GM12873 (cell line): ENCODE data around the gene CNIH3.

Source experiments
- TF ChIP-seq, protein P1 (sequence below): IDR thresholded peaks from 2 replicates; pipeline ENCODE4 v1.5.1; 2012; ENCODE audit warnings: low read depth, mild to moderate bottlenecking, moderate library complexity, low read length, control low read depth; ENCODE audit not compliant: insufficient read depth; ENCODE audit errors: missing control alignments

CNIH3 gene

DNA sequence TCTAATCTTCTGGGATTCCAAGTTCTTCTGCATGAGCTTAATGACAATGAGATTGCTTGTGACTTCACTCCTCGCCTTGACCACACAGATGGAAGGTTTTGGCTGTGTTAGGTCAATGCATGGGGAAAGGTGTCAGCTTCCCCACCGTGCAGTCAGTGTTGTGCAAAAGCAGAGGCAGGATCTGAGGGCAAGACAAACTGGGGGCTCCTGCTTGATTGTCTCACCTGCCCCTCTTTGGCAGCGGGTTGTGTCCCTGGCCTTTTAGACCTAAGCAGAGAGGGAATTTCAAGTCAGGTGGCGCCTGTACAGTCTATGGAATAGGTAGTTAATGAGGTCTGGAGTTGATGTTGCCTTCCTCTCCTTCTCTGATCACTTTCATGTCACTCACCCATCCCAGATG lies 150.1 kb downstream of the CNIH3 start:
- TF ChIP-seq, protein P1, sequence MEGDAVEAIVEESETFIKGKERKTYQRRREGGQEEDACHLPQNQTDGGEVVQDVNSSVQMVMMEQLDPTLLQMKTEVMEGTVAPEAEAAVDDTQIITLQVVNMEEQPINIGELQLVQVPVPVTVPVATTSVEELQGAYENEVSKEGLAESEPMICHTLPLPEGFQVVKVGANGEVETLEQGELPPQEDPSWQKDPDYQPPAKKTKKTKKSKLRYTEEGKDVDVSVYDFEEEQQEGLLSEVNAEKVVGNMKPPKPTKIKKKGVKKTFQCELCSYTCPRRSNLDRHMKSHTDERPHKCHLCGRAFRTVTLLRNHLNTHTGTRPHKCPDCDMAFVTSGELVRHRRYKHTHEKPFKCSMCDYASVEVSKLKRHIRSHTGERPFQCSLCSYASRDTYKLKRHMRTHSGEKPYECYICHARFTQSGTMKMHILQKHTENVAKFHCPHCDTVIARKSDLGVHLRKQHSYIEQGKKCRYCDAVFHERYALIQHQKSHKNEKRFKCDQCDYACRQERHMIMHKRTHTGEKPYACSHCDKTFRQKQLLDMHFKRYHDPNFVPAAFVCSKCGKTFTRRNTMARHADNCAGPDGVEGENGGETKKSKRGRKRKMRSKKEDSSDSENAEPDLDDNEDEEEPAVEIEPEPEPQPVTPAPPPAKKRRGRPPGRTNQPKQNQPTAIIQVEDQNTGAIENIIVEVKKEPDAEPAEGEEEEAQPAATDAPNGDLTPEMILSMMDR: no peak

DNA sequence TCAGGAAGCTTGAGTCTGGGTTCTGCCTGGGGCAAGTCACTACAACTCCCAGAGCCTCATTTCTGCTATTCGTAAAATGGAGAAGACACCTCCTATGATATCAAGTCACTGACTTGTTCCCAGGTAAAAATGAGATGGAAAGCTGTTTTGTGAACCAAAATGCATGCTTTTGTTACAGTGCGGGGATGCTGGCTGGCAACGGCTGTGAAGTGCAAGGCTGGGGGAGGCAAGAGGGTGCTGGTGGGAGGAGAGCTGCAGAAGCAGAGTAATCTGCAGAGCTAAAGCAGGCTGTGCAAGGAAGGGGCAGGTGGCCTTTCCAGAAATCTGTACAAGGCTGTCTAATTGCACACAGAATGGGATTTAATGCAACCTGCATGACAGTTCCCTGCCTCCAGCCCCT lies 150.9 kb downstream of the CNIH3 start:
- TF ChIP-seq, protein P1: no peak

DNA sequence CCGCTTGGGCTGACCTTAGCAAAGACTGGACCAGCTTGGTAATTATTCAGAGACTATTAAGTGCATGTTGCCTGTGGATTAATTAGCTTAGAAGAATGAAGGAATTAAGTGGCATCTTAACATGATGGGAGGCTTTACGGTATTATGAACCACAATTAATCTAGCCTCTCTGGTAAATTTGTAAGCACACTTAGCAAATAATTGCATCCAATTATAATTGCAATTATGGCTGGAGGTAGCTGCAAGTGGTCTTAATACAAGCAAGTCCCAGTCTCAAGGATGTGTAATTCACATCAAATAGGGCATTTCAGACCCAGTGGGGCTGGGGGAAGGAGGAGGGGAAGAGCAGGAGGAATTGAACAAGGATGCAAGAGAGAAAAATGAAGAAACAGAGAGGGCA lies 151.6 kb downstream of the CNIH3 start:
- TF ChIP-seq, protein P1: no peak

DNA sequence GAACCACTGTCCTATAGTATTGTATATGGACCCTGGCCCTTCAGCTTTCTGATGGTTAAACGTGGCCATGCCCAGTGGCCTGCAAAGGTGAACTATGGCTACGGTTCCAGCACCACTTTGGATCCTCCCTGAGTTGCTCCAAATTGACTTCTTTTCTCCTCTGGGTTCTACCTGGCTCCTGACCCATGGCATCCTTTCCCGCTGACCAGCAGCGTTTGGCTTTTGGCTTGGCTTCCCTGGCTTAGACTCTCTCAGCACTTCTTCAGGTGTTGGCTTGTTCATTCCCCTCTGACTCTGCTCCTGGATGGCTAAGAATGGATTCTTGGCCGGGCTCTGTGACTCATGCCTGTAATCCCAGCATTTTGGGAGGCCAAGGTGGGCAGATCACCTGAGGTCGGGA lies 152.9 kb downstream of the CNIH3 start:
- TF ChIP-seq, protein P1: no peak

DNA sequence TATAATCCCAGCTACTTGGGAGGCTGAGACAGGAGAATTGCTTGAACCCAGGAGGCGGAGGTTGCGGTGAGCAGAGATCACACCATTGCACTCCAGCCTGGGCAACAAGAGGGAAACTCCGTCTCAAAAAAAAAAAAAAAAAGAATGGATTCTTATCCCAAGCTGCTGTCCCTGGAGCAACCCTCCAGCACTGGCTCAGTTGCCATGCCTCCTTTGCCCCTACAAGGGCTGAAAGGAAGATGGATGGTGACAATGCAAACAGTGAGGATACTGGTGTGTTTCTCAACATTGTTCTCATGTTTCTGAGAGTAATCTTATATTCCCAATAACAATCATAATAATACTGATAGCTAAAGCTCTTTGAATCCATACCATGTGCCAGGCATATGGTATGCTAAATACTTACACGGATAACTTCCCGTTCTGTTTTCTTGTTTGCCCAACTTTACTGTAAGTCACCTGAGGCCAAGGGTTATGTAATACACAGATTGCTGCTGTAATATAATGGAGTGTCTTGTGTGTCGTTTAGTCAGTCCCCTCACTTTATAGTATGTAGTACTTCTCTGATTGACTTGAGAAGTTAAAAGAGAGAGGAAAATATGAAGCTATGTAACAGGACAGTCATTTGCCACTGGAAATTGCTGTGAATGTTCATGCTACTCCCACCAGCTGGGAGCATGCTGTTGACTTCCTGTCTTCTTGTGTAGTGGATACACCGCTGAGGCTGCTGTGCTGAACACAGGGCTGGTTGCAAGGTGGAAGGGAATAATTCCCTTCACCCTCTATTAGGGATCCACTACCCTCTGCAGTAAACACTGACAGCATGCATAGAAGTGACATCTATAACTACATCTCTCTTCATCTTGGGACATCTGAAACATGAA lies 153.6 kb downstream of the CNIH3 start:
- TF ChIP-seq, protein P1: no peak

DNA sequence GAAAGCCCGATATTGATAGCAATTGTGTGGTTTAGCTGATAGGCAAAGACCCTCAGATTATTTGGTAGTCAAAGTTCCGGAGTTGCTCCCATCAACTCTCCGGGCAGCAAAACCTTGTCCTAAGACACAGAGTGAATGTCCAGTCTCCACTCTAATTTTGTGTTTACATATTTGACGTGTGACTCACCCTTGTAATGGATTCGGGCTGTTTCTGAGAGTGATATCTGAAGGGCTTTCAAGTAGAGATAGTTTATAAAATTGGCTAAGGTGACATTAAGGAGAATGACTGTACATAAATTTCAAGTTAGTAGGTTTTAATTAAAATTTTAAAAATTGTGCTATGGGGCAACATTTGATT lies 154.2 kb downstream of the CNIH3 start:
- TF ChIP-seq, protein P1: no peak

DNA sequence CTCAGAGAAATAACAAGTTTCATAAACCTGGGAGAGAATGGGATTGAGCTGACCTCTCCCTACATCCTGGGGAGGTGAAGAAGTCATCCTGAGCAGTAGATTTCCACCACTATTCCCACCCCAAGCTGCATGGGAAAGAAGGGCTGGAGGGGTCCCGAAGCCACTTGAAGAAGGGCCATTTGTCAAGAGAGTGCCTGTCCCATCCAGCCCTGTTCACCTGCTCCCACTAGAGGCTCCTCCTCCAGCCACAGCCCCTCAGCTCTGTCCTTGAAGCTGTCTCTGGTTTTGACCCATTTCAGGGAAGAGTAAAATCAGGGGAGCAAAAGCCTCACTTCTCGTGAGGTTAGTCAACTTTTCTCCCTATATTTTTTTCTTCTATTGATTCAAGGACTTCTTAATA lies 157.5 kb downstream of the CNIH3 start:
- TF ChIP-seq, protein P1: no peak
